HUDEP-2 (cell line): ENCODE measurements around the gene ITGB5.

Experiments used
- DNase-seq, 76 experiments: peaks; one replicate each; lab custom pipeline; 2025; ENCODE audit not compliant: unreplicated experiment in 76 of 76; lab: John Stamatoyannopoulos, UW

ITGB5 gene

DNA sequence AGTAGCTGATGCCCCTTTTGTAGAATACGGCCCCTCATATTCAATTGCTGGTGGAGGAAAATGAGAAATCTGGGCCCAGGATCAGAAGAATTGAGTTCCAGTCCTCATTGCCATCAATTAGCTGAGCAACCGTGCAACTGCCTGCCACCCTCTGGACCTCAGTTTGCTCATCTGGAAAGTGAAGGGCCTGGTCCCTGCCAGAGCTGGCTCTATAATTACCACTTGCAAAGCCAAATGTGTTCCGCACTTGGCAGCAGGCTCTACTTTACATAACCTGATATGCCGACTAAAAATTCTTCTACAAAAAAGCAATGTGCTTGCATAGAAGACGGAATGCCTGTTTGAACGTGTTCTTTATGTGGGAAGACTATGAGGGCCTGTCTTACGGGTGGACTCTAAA lies 8.6 kb upstream of the ITGB5 start:
- no peak for DNase-seq

- no peak for DNase-seq
Observed at GRCh38 chr3:124893526-124893925, 6.4 kb upstream of the ITGB5 start.

GRCh38 chr3:124890573-124891190 lies 3.5 kb upstream of the ITGB5 start:
- DNase-seq: no peak

GRCh38 chr3:124888482-124889441 lies 1.6 kb upstream of the ITGB5 start:
- DNase-seq: no peak

- DNase-seq: no peak
Observed at GRCh38 chr3:124887932-124888298, 750 bp upstream of the ITGB5 start.

- no peak for DNase-seq
Observed at GRCh38 chr3:124886168-124887056, 753 bp downstream of the ITGB5 start.

DNA sequence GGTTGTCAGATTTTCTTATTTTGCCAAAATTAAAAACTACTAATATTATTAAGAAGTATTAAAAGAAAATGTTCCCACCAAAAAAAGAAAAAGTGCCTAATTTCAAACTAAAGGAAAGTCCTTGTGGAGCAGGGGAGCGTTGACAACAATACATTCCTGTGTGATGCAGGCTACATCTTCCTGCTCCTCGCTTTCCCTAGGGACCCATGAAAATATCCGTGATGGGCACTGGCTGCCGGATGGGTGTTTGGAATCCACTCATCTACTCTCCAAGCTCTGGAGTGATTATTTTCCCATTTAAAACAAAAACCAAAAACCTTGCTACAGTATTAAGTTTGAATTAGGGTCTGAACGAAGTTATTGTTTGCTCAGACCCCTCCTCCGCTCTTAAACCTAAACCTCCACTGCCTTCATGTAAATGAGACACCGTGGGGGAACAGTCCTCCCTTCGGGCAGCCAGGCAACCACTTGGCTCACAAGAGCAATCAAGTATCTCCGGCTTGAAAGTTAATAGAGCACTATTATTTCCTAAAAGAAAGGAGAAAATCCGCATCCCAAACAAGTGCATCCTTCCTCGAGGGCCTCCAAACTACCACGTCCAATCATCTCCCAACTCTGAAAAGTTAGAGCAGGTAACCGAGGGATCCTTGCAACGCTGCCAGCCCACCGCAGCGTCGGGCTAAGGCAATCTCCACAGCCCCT lies 1.5 kb downstream of the ITGB5 start:
- no peak for DNase-seq

DNA sequence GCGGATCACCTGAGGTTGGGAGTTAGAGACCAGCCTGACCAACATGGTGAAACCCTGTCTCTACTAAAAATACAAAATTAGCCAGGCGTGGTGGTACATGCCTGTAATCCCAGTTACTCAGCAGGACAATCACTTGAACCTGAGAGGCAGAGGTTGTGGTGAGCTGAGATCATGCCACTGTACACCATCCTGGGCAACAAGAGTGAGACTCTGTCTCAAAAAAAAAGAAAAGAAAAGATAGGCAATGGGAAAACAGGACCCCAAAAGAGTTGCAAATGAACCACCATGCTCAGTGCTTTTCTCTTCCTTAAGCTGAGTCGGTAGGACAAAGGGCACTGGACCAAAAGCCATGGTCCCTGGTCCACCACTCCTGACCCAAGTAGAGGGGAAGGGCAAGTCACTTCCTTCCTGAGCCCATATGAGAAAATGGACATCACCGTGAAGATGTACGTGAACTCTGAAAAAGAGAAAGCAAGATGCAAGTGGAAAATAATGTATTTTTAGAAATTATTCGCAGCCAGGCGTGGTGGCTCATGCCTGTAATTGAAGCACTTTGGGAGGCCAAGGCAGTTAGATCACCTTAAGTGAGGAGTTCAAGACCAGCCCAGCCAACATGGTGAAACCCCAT lies 2.6 kb downstream of the ITGB5 start:
- no peak for DNase-seq

GRCh38 chr3:124883766-124884473 lies 3.2 kb downstream of the ITGB5 start:
- no peak for DNase-seq

- DNase-seq: no peak
Observed at GRCh38 chr3:124882816-124883747, 4.1 kb downstream of the ITGB5 start.

DNA sequence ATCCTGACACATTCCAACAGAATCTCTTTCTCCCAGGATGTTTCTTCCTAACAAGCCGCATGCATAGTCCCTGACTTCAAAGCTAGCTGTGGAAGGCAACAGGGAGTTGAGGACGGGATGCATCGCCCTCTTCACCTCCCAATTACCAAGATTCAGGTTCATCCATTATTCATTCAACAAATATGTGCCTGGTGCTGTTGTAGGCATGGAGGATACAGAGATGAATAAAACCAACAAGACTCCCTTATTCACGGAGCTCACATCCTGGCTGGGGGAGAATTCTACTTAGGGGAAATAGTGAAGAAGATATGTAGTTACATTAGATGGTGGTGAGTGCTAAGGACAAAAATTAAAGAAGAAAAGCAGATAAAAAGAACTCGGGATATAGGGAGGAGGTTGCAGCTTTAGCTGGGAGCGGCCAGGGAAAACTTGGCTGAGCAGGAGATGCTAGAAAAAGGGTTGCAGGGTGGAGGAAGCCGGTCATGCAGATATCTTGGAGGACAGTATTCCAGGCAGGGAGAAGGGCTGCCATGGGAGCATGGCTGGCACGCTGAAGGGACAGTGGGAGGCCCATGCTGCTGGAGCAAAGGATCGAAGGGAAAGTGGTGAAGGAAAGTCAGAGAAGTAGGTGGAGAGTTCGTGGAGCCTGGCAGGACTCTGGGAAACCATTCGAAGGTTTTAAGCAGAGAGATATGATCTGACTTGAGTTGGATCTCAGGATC lies 5.0 kb downstream of the ITGB5 start:
- DNase-seq: no peak

DNA sequence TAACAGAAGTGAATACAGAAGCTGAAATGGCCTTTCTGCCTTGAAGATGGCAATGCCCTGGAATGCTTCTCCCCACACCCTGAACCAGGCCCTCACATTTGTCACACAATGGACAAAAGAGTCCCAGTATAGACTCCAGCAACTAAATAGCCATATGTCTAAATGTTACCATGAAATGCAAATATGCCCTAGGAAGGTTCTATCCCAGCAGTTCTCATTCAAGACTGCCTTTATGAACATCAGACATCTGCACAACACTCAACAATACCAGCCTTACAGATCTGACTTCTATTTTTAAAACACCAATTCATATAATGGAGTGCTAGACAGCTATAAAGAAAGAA lies 7.9 kb downstream of the ITGB5 start:
- DNase-seq: no peak

GRCh38 chr3:124878561-124879336 lies 8.4 kb downstream of the ITGB5 start:
- no peak for DNase-seq

DNA sequence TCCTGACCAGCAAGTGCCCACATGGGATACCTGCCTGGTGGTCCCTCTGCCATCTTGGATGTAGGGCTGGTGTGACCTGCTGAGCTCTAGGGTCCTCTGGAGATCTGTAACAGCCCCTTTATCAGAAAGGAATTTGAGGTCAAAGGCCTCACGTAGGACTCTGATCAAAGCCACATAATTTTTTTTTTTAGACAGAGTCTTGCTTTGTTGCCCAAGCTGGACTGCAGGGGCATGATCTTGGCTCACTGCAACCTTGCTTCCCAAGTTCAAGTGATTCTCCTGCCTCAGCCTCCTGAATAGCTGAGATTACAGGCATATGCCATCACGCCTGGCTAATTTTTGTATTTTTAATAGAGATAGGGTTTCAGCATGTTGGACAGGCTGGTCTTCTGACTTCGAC lies 9.5 kb downstream of the ITGB5 start:
- DNase-seq: no peak

DNA sequence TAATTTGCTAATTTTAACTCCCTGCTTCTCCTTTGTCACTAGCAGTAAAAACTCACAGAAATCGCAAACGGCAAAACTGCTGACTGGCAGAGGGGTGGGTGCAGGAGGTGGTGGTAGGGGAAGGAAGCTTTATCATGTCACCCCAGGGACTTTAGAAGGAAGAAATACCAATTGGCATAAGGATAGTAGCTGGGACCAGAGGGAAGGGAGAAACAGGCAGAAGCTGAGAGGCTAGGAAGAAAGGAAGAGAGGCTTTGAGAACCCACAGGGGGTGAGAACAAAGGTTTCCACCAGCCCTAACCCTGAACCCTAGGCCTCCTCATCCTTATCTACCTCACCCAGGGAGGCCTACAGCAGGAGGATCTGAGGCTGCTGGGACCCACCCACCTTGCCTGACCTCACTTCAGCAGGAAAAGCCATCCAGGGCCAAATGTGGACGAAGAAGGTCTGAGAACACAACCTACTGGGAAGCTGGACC lies 10.7 kb downstream of the ITGB5 start:
- DNase-seq: peak in 32 of 76 experiments; percentile 0 to 57 (median 20)

DNA sequence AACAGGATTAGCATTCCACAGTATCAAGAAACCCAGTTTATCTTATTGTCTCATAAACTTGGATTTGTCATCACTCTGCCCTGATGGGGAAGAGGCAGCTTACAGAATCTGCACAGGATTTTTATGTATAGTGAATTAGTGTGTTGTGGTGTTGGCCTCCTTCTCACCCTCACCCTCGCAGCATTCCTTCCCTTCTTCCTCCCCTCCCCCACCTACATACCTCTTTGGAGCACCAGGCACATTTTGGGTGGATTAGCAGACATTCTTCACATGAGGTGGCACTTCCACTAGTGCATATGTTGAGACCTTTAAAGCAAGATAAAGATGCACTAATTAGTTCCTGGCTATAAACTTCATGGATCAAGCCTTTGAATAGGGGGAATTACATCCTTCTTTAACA lies 13.9 kb downstream of the ITGB5 start:
- no peak for DNase-seq

- DNase-seq: no peak
Observed at GRCh38 chr3:124867511-124867910, 19.7 kb downstream of the ITGB5 start.
